ENCODE measurements around the gene INF2.

INF2 gene

GRCh38 chr14:104721505-104722431 lies 32.4 kb downstream of the INF2 start:
- no peaks in the 10 kb centered on the region for H3K27me3 ChIP-seq (ENCODE audit: insufficient read depth, low read length)
- peaks cover 3 to 16% of the 10 kb centered on the region in 2 experiments for H3K4me1 ChIP-seq (ENCODE audit: control insufficient read depth in 1 of 2, insufficient read depth in 2 of 2, low read length in 2 of 2)
- no peak overlapping the region for H2AK5ac ChIP-seq (ENCODE audit: low read length)
- no peak overlapping the region for H3K23ac ChIP-seq (ENCODE audit: low read length)
- H2BK12ac ChIP-seq (ENCODE audit: low read length): no peak overlapping the region
- no peak overlapping the region for H3K9ac ChIP-seq (ENCODE audit: low read length)
- no peak for DNase-seq
- H3K4me2 ChIP-seq (ENCODE audit: low read length): no peak overlapping the region
- peaks cover 2% of the 10 kb centered on the region for H3K9me3 ChIP-seq (ENCODE audit: insufficient read depth, low read depth, low read length)
- H4K8ac ChIP-seq (ENCODE audit: low read depth, low read length): no peak overlapping the region
- peaks cover 2% of the 10 kb centered on the region for H3K79me1 ChIP-seq (ENCODE audit: low read length)
- no peak overlapping the region for H4K91ac ChIP-seq (ENCODE audit: low read depth, low read length)
- H4K12ac ChIP-seq (ENCODE audit: low read depth, low read length): no peak overlapping the region
- H3K79me2 ChIP-seq (ENCODE audit: control insufficient read depth, insufficient read depth, low read length, poor library complexity): peaks cover 2% of the 10 kb centered on the region
- H2BK5ac ChIP-seq (ENCODE audit: low read depth, low read length, poor library complexity): no peak overlapping the region
- no peak overlapping the region for H3K18ac ChIP-seq (ENCODE audit: low read length)
- no peak overlapping the region for H3K27ac ChIP-seq (ENCODE audit: low read depth, low read length)
- H3K4ac ChIP-seq (ENCODE audit: low read depth, low read length): no peak overlapping the region
- no CpG with 5 or more reads among the region's 18 CpGs for WGBS (ENCODE audit: extremely low coverage, insufficient coverage, insufficient read length)
- H3K4me3 ChIP-seq (ENCODE audit: low read depth, low read length): no peak overlapping the region
- peaks cover 41 to 43% of the 10 kb centered on the region in 2 experiments for H3K36me3 ChIP-seq (ENCODE audit: control insufficient read depth in 1 of 2, insufficient read depth in 2 of 2, low read length in 2 of 2)
- H2BK120ac ChIP-seq (ENCODE audit: insufficient read depth, low read length, poor library complexity): no peak overlapping the region
- H3K14ac ChIP-seq (ENCODE audit: low read length): no peak overlapping the region
- no peak overlapping the region for H2AFZ ChIP-seq (ENCODE audit: insufficient read depth, low read length, poor library complexity)

GRCh38 chr14:104722938-104723650 lies 33.7 kb downstream of the INF2 start:
- H3K4me3 ChIP-seq (ENCODE audit: low read depth, low read length): no peak overlapping the region
- no peaks in the 10 kb centered on the region for H3K27me3 ChIP-seq (ENCODE audit: insufficient read depth, low read length)
- no peak overlapping the region for H3K4ac ChIP-seq (ENCODE audit: low read depth, low read length)
- no peak overlapping the region for H2BK5ac ChIP-seq (ENCODE audit: low read depth, low read length, poor library complexity)
- H4K8ac ChIP-seq (ENCODE audit: low read depth, low read length): peak overlapping the region; percentile 20
- peak overlapping the region; percentile 7 for H3K14ac ChIP-seq (ENCODE audit: low read length)
- H2BK120ac ChIP-seq (ENCODE audit: insufficient read depth, low read length, poor library complexity): no peak overlapping the region
- H4K12ac ChIP-seq (ENCODE audit: low read depth, low read length): peak overlapping the region; percentile 58
- H3K9me3 ChIP-seq (ENCODE audit: insufficient read depth, low read depth, low read length): peaks cover 5% of the 10 kb centered on the region
- H3K36me3 ChIP-seq (ENCODE audit: control insufficient read depth in 1 of 2, insufficient read depth in 2 of 2, low read length in 2 of 2): peaks cover 31 to 33% of the 10 kb centered on the region in 2 experiments
- DNase-seq: peak; percentile 55 to 58
- H3K79me2 ChIP-seq (ENCODE audit: control insufficient read depth, insufficient read depth, low read length, poor library complexity): peaks cover 2% of the 10 kb centered on the region
- H4K91ac ChIP-seq (ENCODE audit: low read depth, low read length): no peak overlapping the region
- peaks cover 3 to 16% of the 10 kb centered on the region in 2 experiments for H3K4me1 ChIP-seq (ENCODE audit: control insufficient read depth in 1 of 2, insufficient read depth in 2 of 2, low read length in 2 of 2)
- peak overlapping the region; percentile 66 for H3K4me2 ChIP-seq (ENCODE audit: low read length)
- H3K18ac ChIP-seq (ENCODE audit: low read length): no peak overlapping the region
- peak overlapping the region; percentile 27 for H2BK12ac ChIP-seq (ENCODE audit: low read length)
- no peak overlapping the region for H3K23ac ChIP-seq (ENCODE audit: low read length)
- peaks cover 2% of the 10 kb centered on the region for H3K79me1 ChIP-seq (ENCODE audit: low read length)
- no CpG with 5 or more reads among the region's 26 CpGs for WGBS (ENCODE audit: extremely low coverage, insufficient coverage, insufficient read length)
- H3K27ac ChIP-seq (ENCODE audit: low read depth, low read length): no peak overlapping the region
- H2AK5ac ChIP-seq (ENCODE audit: low read length): peak overlapping the region; percentile 43
- H2AFZ ChIP-seq (ENCODE audit: insufficient read depth, low read length, poor library complexity): no peak overlapping the region
- H3K9ac ChIP-seq (ENCODE audit: low read length): no peak overlapping the region

- H2BK12ac ChIP-seq (ENCODE audit: low read length): peak within 1 kb of the TSS; percentile 53
- H2AK5ac ChIP-seq (ENCODE audit: low read length): peak within 1 kb of the TSS; percentile 55
- no peaks in the 10 kb centered on the region for H3K27me3 ChIP-seq (ENCODE audit: insufficient read depth, low read length)
- peak within 1 kb of the TSS; percentile 69 for H2BK5ac ChIP-seq (ENCODE audit: low read depth, low read length, poor library complexity)
- H3K36me3 ChIP-seq (ENCODE audit: control insufficient read depth in 1 of 2, insufficient read depth in 2 of 2, low read length in 2 of 2): peaks cover 26 to 27% of the 10 kb centered on the region in 2 experiments
- H4K91ac ChIP-seq (ENCODE audit: low read depth, low read length): peak within 1 kb of the TSS; percentile 67
- H3K4me2 ChIP-seq (ENCODE audit: low read length): peak within 1 kb of the TSS; percentile 94
- no peak within 1 kb of the TSS for H3K23ac ChIP-seq (ENCODE audit: low read length)
- peak in 1 of 2 donors; percentile 64 for DNase-seq
- no peak within 1 kb of the TSS for H3K27ac ChIP-seq (ENCODE audit: low read depth, low read length)
- no peak within 1 kb of the TSS for H3K4ac ChIP-seq (ENCODE audit: low read depth, low read length)
- H3K4me3 ChIP-seq (ENCODE audit: low read depth, low read length): peak within 1 kb of the TSS; percentile 79
- H3K14ac ChIP-seq (ENCODE audit: low read length): peak within 1 kb of the TSS; percentile 90
- H2BK120ac ChIP-seq (ENCODE audit: insufficient read depth, low read length, poor library complexity): peak within 1 kb of the TSS; percentile 62
- peaks cover 5% of the 10 kb centered on the region for H3K9me3 ChIP-seq (ENCODE audit: insufficient read depth, low read depth, low read length)
- H3K9ac ChIP-seq (ENCODE audit: low read length): peak within 1 kb of the TSS; percentile 71
- H2AFZ ChIP-seq (ENCODE audit: insufficient read depth, low read length, poor library complexity): peak within 1 kb of the TSS; percentile 75
- peak within 1 kb of the TSS; percentile 90 for H4K12ac ChIP-seq (ENCODE audit: low read depth, low read length)
- peaks cover 2% of the 10 kb centered on the region for H3K79me1 ChIP-seq (ENCODE audit: low read length)
- peak within 1 kb of the TSS; percentile 83 for H3K18ac ChIP-seq (ENCODE audit: low read length)
- no CpG with 5 or more reads among the region's 82 CpGs for WGBS (ENCODE audit: extremely low coverage, insufficient coverage, insufficient read length)
- H3K79me2 ChIP-seq (ENCODE audit: control insufficient read depth, insufficient read depth, low read length, poor library complexity): peaks cover 2% of the 10 kb centered on the region
- peaks cover 3 to 16% of the 10 kb centered on the region in 2 experiments for H3K4me1 ChIP-seq (ENCODE audit: control insufficient read depth in 1 of 2, insufficient read depth in 2 of 2, low read length in 2 of 2)
- H4K8ac ChIP-seq (ENCODE audit: low read depth, low read length): peak within 1 kb of the TSS; percentile 93
Observed at GRCh38 chr14:104723651-104724406, 34.4 kb downstream of the INF2 start, which contains the start of gene ADSS1. ADSS1 (plus strand) TSS chr14:104724229; CDS start chr14:104724271, 42 bp downstream.
